Spleen (tissue), 7 donors: Measurements from ENCODE around the gene WDR33.

Source experiments
- POLR2A ChIP-seq, 3 donors: fragments of 450-650 bp; IDR thresholded peaks; one replicate each; pipeline ENCODE4 v1.5.1; 2017; ENCODE audit warnings: antibody characterized with exemption in 3 of 3, mild to moderate bottlenecking in 1 of 3
- POLR2AphosphoS5 ChIP-seq, 3 donors: sonication (generic); formaldehyde crosslinking; IDR thresholded peaks; one replicate each; pipeline ENCODE4 v1.5.1; 2017; ENCODE audit warnings: antibody characterized with exemption in 3 of 3
- TF ChIP-seq, protein P1 (sequence below), 11 experiments: fragments of 200-600 bp in 7 of 11; fragments of 450-650 bp in 4 of 11; sonication (generic) in 4 of 11; IDR thresholded peaks in 8 of 11; conservative IDR thresholded peaks in 3 of 11; 1 replicate in 7 of 11; 2 replicates in 4 of 11; pipeline versions ENCODE4 v1.4.0 to v1.8.0; 2016 to 2021; ENCODE audit warnings: antibody characterized with exemption in 11 of 11, inconsistent platforms in 4 of 11, mild to moderate bottlenecking in 1 of 11
- donor health status: DM: no; HTN: no; CAD: no; lungs with moderate emphysema.
- donor health status: DM: no; HTN: no; CAD: no.
- donor health status: DM: no; HTN: no; CAD: no.

DNA sequence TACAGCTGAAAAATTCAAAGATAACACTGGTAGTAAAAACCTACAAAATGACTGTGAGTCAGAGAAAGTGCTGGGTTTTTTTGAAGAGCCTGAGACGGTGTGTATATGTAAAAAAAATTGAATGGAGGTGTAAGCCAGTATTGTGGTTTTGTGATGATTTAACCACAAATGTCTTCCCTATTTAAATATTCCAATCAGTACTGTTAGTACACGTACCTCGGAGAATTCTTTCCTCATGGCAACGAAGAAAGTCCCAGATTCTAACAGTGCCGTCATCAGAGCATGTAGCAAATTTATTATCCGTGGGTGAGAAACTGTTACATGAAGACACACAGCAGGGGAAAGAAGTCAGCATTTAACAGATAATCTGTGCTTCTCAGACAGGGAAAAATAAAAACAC lies 48.1 kb downstream of the WDR33 start:
- TF ChIP-seq, protein P1, sequence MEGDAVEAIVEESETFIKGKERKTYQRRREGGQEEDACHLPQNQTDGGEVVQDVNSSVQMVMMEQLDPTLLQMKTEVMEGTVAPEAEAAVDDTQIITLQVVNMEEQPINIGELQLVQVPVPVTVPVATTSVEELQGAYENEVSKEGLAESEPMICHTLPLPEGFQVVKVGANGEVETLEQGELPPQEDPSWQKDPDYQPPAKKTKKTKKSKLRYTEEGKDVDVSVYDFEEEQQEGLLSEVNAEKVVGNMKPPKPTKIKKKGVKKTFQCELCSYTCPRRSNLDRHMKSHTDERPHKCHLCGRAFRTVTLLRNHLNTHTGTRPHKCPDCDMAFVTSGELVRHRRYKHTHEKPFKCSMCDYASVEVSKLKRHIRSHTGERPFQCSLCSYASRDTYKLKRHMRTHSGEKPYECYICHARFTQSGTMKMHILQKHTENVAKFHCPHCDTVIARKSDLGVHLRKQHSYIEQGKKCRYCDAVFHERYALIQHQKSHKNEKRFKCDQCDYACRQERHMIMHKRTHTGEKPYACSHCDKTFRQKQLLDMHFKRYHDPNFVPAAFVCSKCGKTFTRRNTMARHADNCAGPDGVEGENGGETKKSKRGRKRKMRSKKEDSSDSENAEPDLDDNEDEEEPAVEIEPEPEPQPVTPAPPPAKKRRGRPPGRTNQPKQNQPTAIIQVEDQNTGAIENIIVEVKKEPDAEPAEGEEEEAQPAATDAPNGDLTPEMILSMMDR (IDR thresholded peaks at IDR 0.05 in 8 of 11, conservative IDR thresholded peaks at IDR 0.05 in 3 of 11), result no peak
- TF ChIP-seq POLR2AphosphoS5 (IDR thresholded peaks at IDR 0.05), result no peak
- no peak for TF ChIP-seq POLR2A (IDR thresholded peaks at IDR 0.05)
